ENCODE measurements around the gene DNM2.

Gene DNM2

DNA sequence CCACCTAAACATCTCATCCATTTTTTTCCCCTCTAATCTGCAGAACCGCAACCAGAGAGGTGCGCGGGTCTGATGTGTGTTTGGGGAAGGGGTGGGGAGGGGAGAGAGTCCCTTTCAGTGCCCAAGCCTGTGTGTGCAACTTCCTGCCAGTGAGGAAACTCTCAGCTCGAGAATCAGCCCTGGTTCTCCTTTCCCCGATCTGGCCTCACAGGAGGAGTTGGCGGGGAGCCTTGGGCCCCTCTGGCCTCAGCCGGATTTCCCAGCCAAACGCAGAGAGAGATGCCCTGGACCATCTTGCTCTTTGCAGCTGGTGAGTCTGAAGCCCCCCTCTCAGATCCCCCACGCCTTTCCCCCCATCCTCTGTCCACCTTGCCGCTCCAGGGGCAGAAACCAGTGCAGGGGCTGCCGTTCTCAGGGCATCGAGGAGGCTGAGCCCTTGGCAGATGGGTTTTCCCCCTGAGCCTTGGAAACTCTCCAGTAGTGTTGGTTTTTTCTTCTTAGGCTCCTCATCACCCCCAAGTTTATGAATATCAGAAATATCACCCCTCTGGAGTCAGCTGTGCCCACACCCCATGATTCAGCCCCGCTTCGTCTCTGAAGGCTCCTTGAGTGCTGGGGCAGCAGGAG is 130.5 kb downstream of the DNM2 start, which contains the start of gene C19orf38:
TSS of gene C19orf38 (plus strand) at position 186 of the 627 bp plus-strand sequence. CDS start at position 280, 94 bp downstream.
- POLR2A ChIA-PET: interaction anchor here (1.1 kb wide), 1 partner anchor 12 kb away, joined by 3 read pairs; the partner anchor contains the start of gene TMED1
- no peak for TF ChIP-seq CTCF (IDR thresholded peaks at IDR 0.05; ENCODE audit: control extremely low read depth, extremely low read depth, low read depth, missing control alignments)
- CTCF ChIA-PET: interaction anchor here (3.1 to 7.6 kb wide), 3 partner anchors 10 to 16 kb away, joined by 12 to 71 read pairs (median 28); no protein-coding TSS in a partner anchor
- DNase-seq (ENCODE audit: extremely low spot score): peak; percentile 48

DNA sequence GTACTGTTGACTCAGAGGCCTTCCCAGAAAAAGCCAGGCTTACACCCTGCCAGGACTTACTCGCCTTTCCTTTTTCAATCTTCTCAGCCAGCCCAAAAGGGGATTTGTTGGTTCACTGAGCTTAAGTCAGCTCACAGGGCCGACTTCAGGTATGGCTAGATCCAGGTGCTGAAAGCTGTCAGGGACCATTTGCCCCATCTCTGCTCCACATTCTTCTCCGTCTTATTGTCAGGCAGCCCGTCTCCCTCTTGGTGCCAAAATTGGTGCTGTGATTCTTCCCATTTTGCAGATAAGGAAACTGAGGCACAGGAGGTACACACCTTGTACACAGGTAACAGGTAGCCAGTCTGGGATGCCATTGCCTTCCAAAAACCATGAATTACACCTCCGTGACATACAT is 132.8 kb downstream of the DNM2 start:
- TF ChIP-seq CTCF (IDR thresholded peaks at IDR 0.05; ENCODE audit: control extremely low read depth, extremely low read depth, low read depth, missing control alignments): no peak
- ChIA-PET POLR2A (no interaction called here), CTCF (interaction anchor here (1.0 to 7.6 kb wide), 5 partner anchors 7 to 269 kb away, joined by 3 to 71 read pairs (median 5); no protein-coding TSS in a partner anchor)
- DNase-seq (ENCODE audit: extremely low spot score): no peak

DNA sequence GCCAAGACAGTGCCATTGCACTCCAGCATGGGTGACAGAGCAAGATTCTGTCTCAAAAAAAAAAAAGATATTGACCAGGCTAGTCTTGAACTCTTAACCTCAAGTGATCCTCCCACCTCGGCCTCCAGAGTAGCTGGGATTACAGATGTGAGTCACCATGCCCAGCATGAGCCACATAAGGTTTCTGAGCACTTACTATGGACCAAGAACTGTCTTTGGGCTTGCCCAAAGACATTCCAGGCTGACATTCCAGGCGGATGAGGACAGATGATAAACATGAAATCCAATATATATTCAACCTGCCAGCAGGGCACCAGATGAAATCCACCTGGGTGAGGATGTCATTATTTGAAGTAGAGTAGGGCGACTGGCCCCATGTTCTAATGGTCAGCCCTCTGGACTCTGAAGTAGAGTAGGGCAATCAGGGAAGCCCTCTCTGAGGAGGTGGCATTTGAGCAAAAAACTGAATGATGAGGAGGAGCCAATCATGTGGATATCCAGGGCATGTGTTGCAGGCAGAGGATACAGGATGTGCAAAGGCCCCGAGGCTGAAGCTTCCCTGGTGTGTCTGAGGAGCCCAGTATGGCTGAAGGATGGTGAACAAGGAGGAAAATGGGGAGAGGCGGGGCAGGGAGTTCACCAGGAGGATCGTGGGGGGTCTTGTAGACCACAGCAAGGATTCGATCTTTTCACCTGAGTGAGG is 134.4 kb downstream of the DNM2 start:
- POLR2A ChIA-PET: interaction anchor here (0.6 kb wide), 1 partner anchor 122 kb away, joined by 3 read pairs; no protein-coding TSS in a partner anchor
- CTCF ChIA-PET: interaction anchor here (1.5 to 7.6 kb wide), 2 partner anchors 12 to 21 kb away, joined by 3 to 71 read pairs; no protein-coding TSS in a partner anchor
- DNase-seq (ENCODE audit: extremely low spot score): no peak
- no peak for TF ChIP-seq CTCF (IDR thresholded peaks at IDR 0.05; ENCODE audit: control extremely low read depth, extremely low read depth, low read depth, missing control alignments)

DNA sequence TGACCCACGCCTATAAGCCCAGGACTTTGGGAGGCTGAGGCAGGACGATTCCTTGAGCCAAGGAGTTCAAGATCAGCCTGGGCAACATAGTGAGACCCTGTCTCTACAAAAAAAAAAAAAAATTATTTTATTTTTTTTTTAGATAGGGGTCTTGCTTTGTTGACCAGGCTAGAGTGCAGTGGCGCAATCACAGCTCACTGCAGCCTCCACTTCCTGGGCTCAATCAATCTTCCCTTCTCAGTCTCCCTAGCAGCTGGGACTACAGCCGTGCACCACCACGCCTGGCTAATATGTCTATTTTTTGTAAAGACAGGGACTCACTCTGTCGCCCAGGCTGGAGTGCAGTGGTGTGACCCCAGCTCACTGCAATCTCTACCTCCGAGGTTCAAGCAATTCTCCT is 135.1 kb downstream of the DNM2 start:
- no peak for TF ChIP-seq CTCF (IDR thresholded peaks at IDR 0.05; ENCODE audit: control extremely low read depth, extremely low read depth, low read depth, missing control alignments)
- ChIA-PET POLR2A (no interaction called here), CTCF (interaction anchor here (1.5 to 7.6 kb wide), 4 partner anchors 11 to 136 kb away, joined by 4 to 71 read pairs (median 8); partner anchors contain the start of genes DNM2 and TMED1)
- DNase-seq (ENCODE audit: extremely low spot score): no peak

DNA sequence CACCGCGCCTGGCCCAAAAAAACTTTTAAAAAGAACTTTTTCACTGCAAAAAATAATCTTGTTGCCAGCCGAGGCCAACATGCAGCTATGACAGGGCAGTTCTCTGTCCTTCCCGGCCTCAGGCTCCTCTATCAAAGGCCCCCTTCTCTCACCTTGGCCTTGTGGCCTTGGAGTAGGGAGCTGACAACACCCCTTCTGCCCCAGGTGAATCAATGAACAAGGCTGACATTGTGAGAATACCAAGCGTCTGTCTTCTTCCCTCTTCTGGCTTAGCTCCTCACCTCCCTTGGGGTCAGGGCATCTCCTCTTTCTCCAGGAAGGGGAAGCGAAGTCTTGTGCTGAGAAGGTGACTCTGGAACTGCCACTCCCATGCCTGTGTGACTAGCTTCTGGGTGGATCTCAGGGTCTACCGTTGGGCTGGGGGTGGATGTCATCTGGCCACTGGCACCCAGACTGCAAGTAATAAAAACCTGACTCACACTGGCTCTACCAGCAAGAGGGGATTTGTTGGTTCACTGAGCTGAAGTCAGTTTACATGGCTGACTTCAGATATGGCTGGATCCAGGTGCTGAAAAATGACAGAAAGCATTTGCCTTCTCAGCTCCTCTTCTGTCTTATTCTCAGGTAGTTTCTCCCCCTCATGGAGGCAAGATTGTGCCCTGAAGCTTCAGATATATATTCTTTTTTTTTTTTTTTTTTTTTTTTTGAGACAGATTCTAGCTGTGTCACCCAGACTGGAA is 136.6 kb downstream of the DNM2 start:
- POLR2A ChIA-PET: interaction anchor here (0.6 kb wide), 1 partner anchor 32 kb away, joined by 3 read pairs; no protein-coding TSS in a partner anchor
- TF ChIP-seq CTCF (IDR thresholded peaks at IDR 0.05; ENCODE audit: control extremely low read depth, extremely low read depth, low read depth, missing control alignments): no peak
- no peak for DNase-seq (ENCODE audit: extremely low spot score)
- CTCF ChIA-PET: interaction anchor here (0.7 to 7.6 kb wide), 12 partner anchors 8 to 155 kb away, joined by 3 to 71 read pairs (median 4); partner anchors contain the start of genes DNM2 and TMED1
